Activated CD4-positive, alpha-beta T cell treated with anti-CD3 and anti-CD28 coated beads for 24 hours (primary cell): ENCODE data around the gene LHX5.

ENCODE experiments used
- DNase-seq, 2 donors: peaks; one replicate each; pipeline ENCODE4 v3.0.0-alpha.2; 2020; ENCODE audit warnings: low read depth in 2 of 2

The LHX5 gene

DNA sequence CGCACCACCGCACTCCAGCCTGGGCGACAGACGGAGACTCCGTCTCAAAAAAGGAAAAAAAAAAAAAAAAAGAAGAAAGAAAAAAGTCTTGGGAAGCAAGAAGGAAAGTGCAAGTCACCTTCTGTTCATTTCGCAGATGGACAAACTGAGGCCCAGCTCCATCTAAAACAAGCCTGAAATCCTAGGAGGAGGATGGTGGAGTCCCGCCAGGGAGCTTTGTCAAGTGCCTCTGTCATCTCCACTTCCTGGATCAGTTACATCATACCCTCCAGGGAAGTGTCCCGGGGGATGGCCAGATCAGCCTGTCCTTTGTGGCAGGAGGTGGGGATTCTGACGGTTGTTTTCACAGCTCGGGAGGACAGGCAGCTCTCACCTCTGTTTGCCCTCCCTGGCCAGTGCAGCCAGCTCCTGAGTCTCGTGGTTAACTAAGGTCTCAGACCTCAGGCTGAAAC lies 58.2 kb downstream of the LHX5 start:
- no peak for DNase-seq
